ENCODE results near the gene ABR. TPM values are rescaled to one million over a fixed set of nuclear protein-coding genes. Genes with fewer than 3 reads are reported as not detected.

Gene ABR
- total RNA-seq, 1 donor: 156 TPM

- H3K4me1 ChIP-seq (ENCODE audit: insufficient read depth, low read length): no peaks in the 10 kb centered on the region
- TF ChIP-seq CTCF (IDR thresholded peaks at IDR 0.05; ENCODE audit: extremely low read depth, low read depth, low read length): no peak
- H3K27ac ChIP-seq (ENCODE audit: low read depth, low read length): no peak overlapping the region
- H3K9me3 ChIP-seq (ENCODE audit: low read depth, low read length): no peaks in the 10 kb centered on the region
- no peak overlapping the region for H3K4me2 ChIP-seq (ENCODE audit: insufficient read depth, low read length)
- H3K4me3 ChIP-seq (ENCODE audit: insufficient read depth, low read length): no peak overlapping the region
- H3K27me3 ChIP-seq (ENCODE audit: insufficient read depth, low read length): no peaks in the 10 kb centered on the region
- peaks cover 13% of the 10 kb centered on the region for H3K36me3 ChIP-seq (ENCODE audit: insufficient read depth, low read length)
- H3K79me2 ChIP-seq (ENCODE audit: insufficient read depth, low read length): peaks cover 16% of the 10 kb centered on the region
- H4K20me1 ChIP-seq (ENCODE audit: insufficient read depth, low read length): peaks cover 20% of the 10 kb centered on the region
- H2AFZ ChIP-seq (ENCODE audit: low read length): no peak overlapping the region
- no peak for DNase-seq (ENCODE audit: insufficient read length, low spot score, missing footprints)
Measured at GRCh38 chr17:1042486-1042885, 137.3 kb downstream of the ABR start.

- Histone ChIP-seq H3K4me3 (ENCODE audit: insufficient read depth, low read length) (no peak overlapping the region), H4K20me1 (ENCODE audit: insufficient read depth, low read length) (peaks cover 25% of the 10 kb centered on the region), H2AFZ (ENCODE audit: low read length) (no peak overlapping the region), H3K27ac (ENCODE audit: low read depth, low read length) (no peak overlapping the region), H3K4me2 (ENCODE audit: insufficient read depth, low read length) (no peak overlapping the region), H3K4me1 (ENCODE audit: insufficient read depth, low read length) (no peaks in the 10 kb centered on the region), H3K9me3 (ENCODE audit: low read depth, low read length) (no peaks in the 10 kb centered on the region), H3K79me2 (ENCODE audit: insufficient read depth, low read length) (peaks cover 16% of the 10 kb centered on the region), H3K36me3 (ENCODE audit: insufficient read depth, low read length) (peaks cover 13% of the 10 kb centered on the region), H3K27me3 (ENCODE audit: insufficient read depth, low read length) (no peaks in the 10 kb centered on the region)
- TF ChIP-seq CTCF (IDR thresholded peaks at IDR 0.05; ENCODE audit: extremely low read depth, low read depth, low read length): no peak
- DNase-seq (ENCODE audit: insufficient read length, low spot score, missing footprints): no peak
Measured at GRCh38 chr17:1041746-1042145, 138.0 kb downstream of the ABR start.

- Histone ChIP-seq H3K4me3 (ENCODE audit: insufficient read depth, low read length) (no peak overlapping the region), H3K4me1 (ENCODE audit: insufficient read depth, low read length) (no peaks in the 10 kb centered on the region)
- no peak for TF ChIP-seq CTCF (IDR thresholded peaks at IDR 0.05; ENCODE audit: extremely low read depth, low read depth, low read length)
Measured at GRCh38 chr17:1040216-1040600, 139.6 kb downstream of the ABR start.

GRCh38 chr17:1039511-1040215 lies 140.1 kb downstream of the ABR start:
- Histone ChIP-seq H3K27me3 (ENCODE audit: insufficient read depth, low read length) (no peaks in the 10 kb centered on the region), H3K9me3 (ENCODE audit: low read depth, low read length) (no peaks in the 10 kb centered on the region), H3K27ac (ENCODE audit: low read depth, low read length) (no peak overlapping the region), H3K4me1 (ENCODE audit: insufficient read depth, low read length) (no peaks in the 10 kb centered on the region), H3K4me3 (ENCODE audit: insufficient read depth, low read length) (no peak overlapping the region), H2AFZ (ENCODE audit: low read length) (no peak overlapping the region), H4K20me1 (ENCODE audit: insufficient read depth, low read length) (peaks cover 33% of the 10 kb centered on the region), H3K36me3 (ENCODE audit: insufficient read depth, low read length) (peaks cover 13% of the 10 kb centered on the region), H3K4me2 (ENCODE audit: insufficient read depth, low read length) (no peak overlapping the region), H3K79me2 (ENCODE audit: insufficient read depth, low read length) (peaks cover 12% of the 10 kb centered on the region)
- DNase-seq (ENCODE audit: insufficient read length, low spot score, missing footprints): no peak
- no peak for TF ChIP-seq CTCF (IDR thresholded peaks at IDR 0.05; ENCODE audit: extremely low read depth, low read depth, low read length)

More at GRCh38 chr17:1040216-1040600, 139.6 kb downstream of the ABR start:
- peaks cover 28% of the 10 kb centered on the region for H4K20me1 ChIP-seq (ENCODE audit: insufficient read depth, low read length)
- no peaks in the 10 kb centered on the region for H3K9me3 ChIP-seq (ENCODE audit: low read depth, low read length)
- H3K36me3 ChIP-seq (ENCODE audit: insufficient read depth, low read length): peaks cover 13% of the 10 kb centered on the region
- no peak for DNase-seq (ENCODE audit: insufficient read length, low spot score, missing footprints)
- H3K27ac ChIP-seq (ENCODE audit: low read depth, low read length): no peak overlapping the region
- H3K27me3 ChIP-seq (ENCODE audit: insufficient read depth, low read length): no peaks in the 10 kb centered on the region
- no peak overlapping the region for H2AFZ ChIP-seq (ENCODE audit: low read length)
- H3K4me2 ChIP-seq (ENCODE audit: insufficient read depth, low read length): no peak overlapping the region
- peaks cover 12% of the 10 kb centered on the region for H3K79me2 ChIP-seq (ENCODE audit: insufficient read depth, low read length)
